ENCODE results near the gene DOCK2. TPM values are rescaled to one million over a fixed set of nuclear protein-coding genes. Genes with fewer than 3 reads are reported as not detected.

The DOCK2 gene
- total RNA-seq, 2 experiments from 2014 or later: 161 to 205 TPM

- intact Hi-C loops (cut with micrococcal nuclease; ENCODE audit: unreplicated experiment): no loop called here
- Histone ChIP-seq H3K27ac (ENCODE audit: low read depth, low read length, poor library complexity, severe bottlenecking) (no peak overlapping the region), H4K20me1 (ENCODE audit: insufficient read depth, low read length) (no peaks in the 10 kb centered on the region), H3K4me3 (ENCODE audit: low read depth, low read length, poor library complexity, severe bottlenecking) (no peak overlapping the region), H3K79me2 (ENCODE audit: insufficient read depth, low read depth, low read length) (no peaks in the 10 kb centered on the region), H3K4me2 (ENCODE audit: low read length) (no peak overlapping the region), H2AFZ (ENCODE audit: low read length) (no peak overlapping the region), H3K36me3 (ENCODE audit: insufficient read depth, low read length) (peaks cover 45% of the 10 kb centered on the region), H3K9me3 (ENCODE audit: low read length) (no peaks in the 10 kb centered on the region), H3K4me1 (ENCODE audit: insufficient read depth, low read length, poor library complexity, severe bottlenecking) (no peaks in the 10 kb centered on the region), H3K9me2 (ENCODE audit: insufficient read depth, low read length) (no peaks in the 10 kb centered on the region)
- ChIA-PET POLR2A (no interaction called here), CTCF (ENCODE audit: unreplicated experiment) (no interaction called here)
- BruUV-seq (replicated peaks): no TSS peak
- TF ChIP-seq CTCF (conservative IDR thresholded peaks at IDR 0.05; ENCODE audit: low read length): no peak
- no peak for TF ChIP-seq EZH2phosphoT487 (IDR thresholded peaks at IDR 0.05; ENCODE audit: borderline replicate concordance, low read depth, low read length)
- no peak for DNase-seq (ENCODE audit: low spot score)
Measured at GRCh38 chr5:169791251-169791650, 154.2 kb downstream of the DOCK2 start.

GRCh38 chr5:169795338-169795737 is 158.3 kb downstream of the DOCK2 start:
- Histone ChIP-seq H3K4me3 (ENCODE audit: low read depth, low read length, poor library complexity, severe bottlenecking) (no peak overlapping the region), H4K20me1 (ENCODE audit: insufficient read depth, low read length) (no peaks in the 10 kb centered on the region), H3K9me2 (ENCODE audit: insufficient read depth, low read length) (no peaks in the 10 kb centered on the region), H3K9me3 (ENCODE audit: low read length) (no peaks in the 10 kb centered on the region), H3K4me1 (ENCODE audit: insufficient read depth, low read length, poor library complexity, severe bottlenecking) (no peaks in the 10 kb centered on the region), H2AFZ (ENCODE audit: low read length) (no peak overlapping the region), H3K4me2 (ENCODE audit: low read length) (no peak overlapping the region), H3K27ac (ENCODE audit: low read depth, low read length, poor library complexity, severe bottlenecking) (no peak overlapping the region), H3K79me2 (ENCODE audit: insufficient read depth, low read depth, low read length) (no peaks in the 10 kb centered on the region), H3K36me3 (ENCODE audit: insufficient read depth, low read length) (peaks cover 29% of the 10 kb centered on the region; the same call in 1 of the 2 replicates)
- ChIA-PET CTCF (ENCODE audit: unreplicated experiment) (no interaction called here), POLR2A (no interaction called here)
- no TSS peak for BruUV-seq (replicated peaks)
- intact Hi-C loops (cut with micrococcal nuclease; ENCODE audit: unreplicated experiment): no loop called here
- TF ChIP-seq EZH2phosphoT487 (IDR thresholded peaks at IDR 0.05; ENCODE audit: borderline replicate concordance, low read depth, low read length): no peak
- no peak for TF ChIP-seq CTCF (conservative IDR thresholded peaks at IDR 0.05; ENCODE audit: low read length)
- no peak for DNase-seq (ENCODE audit: low spot score)

GRCh38 chr5:169796731-169797130 is 159.7 kb downstream of the DOCK2 start:
- no peak overlapping the region for H3K4me2 ChIP-seq (ENCODE audit: low read length)
- no peaks in the 10 kb centered on the region for H3K9me2 ChIP-seq (ENCODE audit: insufficient read depth, low read length)
- ChIA-PET CTCF (ENCODE audit: unreplicated experiment) (no interaction called here), POLR2A (no interaction called here)
- TF ChIP-seq EZH2phosphoT487 (IDR thresholded peaks at IDR 0.05; ENCODE audit: borderline replicate concordance, low read depth, low read length) (no peak), CTCF (conservative IDR thresholded peaks at IDR 0.05; ENCODE audit: low read length) (no peak)
- H3K4me3 ChIP-seq (ENCODE audit: low read depth, low read length, poor library complexity, severe bottlenecking): no peak overlapping the region
- H3K36me3 ChIP-seq (ENCODE audit: insufficient read depth, low read length): peaks cover 26% of the 10 kb centered on the region; the same call in 1 of the 2 replicates
- intact Hi-C loops (cut with micrococcal nuclease; ENCODE audit: unreplicated experiment): no loop called here
- no TSS peak for BruUV-seq (replicated peaks)
- no peaks in the 10 kb centered on the region for H3K79me2 ChIP-seq (ENCODE audit: insufficient read depth, low read depth, low read length)
- no peak for DNase-seq (ENCODE audit: low spot score)
- H4K20me1 ChIP-seq (ENCODE audit: insufficient read depth, low read length): no peaks in the 10 kb centered on the region
- no peaks in the 10 kb centered on the region for H3K9me3 ChIP-seq (ENCODE audit: low read length)
- H2AFZ ChIP-seq (ENCODE audit: low read length): no peak overlapping the region
- no peak overlapping the region for H3K27ac ChIP-seq (ENCODE audit: low read depth, low read length, poor library complexity, severe bottlenecking)
- H3K4me1 ChIP-seq (ENCODE audit: insufficient read depth, low read length, poor library complexity, severe bottlenecking): no peaks in the 10 kb centered on the region

All from OCI-LY7 (cell line).